ENCODE measurements around the gene OPCML. TPM values are rescaled to one million over a fixed set of nuclear protein-coding genes. Genes with fewer than 3 reads are reported as not detected.

The OPCML gene
- polyA plus RNA-seq, 1 donor (not counting 4 experiments of a cell fraction or from before 2014, with no cell fraction given): 0.04 TPM

DNA sequence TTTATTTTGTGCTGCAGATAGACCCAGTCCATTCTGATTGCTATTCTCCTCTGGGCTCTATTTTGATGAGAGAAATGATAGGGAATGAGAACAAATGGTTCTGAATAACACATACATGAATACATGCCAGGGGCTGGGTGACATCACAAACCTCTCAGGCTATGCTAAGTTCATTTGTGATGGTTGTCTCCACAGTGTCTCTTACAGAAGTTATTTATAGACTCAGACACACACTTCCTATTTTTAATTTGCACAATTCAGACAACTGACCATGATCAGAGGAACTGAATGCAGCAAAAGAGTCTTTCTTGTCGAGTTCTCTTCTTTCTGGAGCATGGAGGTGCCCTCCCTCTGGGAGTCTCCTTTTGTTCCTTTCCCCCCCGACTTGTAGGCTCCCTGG is 991.7 kb downstream of the OPCML start:
- H3K9me1 ChIP-seq (ENCODE audit: control insufficient read depth, extremely low read depth, insufficient read depth, low read length): no peaks in the 10 kb centered on the region
- dilution Hi-C loops (cut with MboI; ENCODE audit: extremely low pct_ligation_motif_present, low sequenced_read_pairs): no loop called here
- H3K4me3 ChIP-seq (ENCODE audit: control insufficient read depth in 2 of 3, extremely low read depth in 1 of 3, insufficient read depth in 2 of 3, low read depth in 1 of 3, low read length in 3 of 3): no peak overlapping the region
- no peaks in the 10 kb centered on the region for H3K36me3 ChIP-seq (ENCODE audit: control insufficient read depth in 2 of 2, extremely low read depth in 1 of 2, insufficient read depth in 2 of 2, low read length in 2 of 2)
- no peak overlapping the region for H3K9ac ChIP-seq (ENCODE audit: control insufficient read depth, extremely low read depth, insufficient read depth, low read length)
- no peak overlapping the region for H2AFZ ChIP-seq (ENCODE audit: control insufficient read depth, low read length)
- no peaks in the 10 kb centered on the region for H3K4me1 ChIP-seq (ENCODE audit: control insufficient read depth, extremely low read depth, insufficient read depth, low read length)
- H4K20me1 ChIP-seq (ENCODE audit: control insufficient read depth, extremely low read depth, insufficient read depth, low read length): no peaks in the 10 kb centered on the region
- no peaks in the 10 kb centered on the region for H3K27me3 ChIP-seq (ENCODE audit: control insufficient read depth, extremely low read depth, insufficient read depth, low read length)
- DNase-seq (ENCODE audit: low read depth, low spot score) (no peak), FAIRE-seq (no peak)
- H3K27ac ChIP-seq (ENCODE audit: control insufficient read depth, insufficient read depth, low read length): no peak overlapping the region
- no peak overlapping the region for H3K4me2 ChIP-seq (ENCODE audit: control insufficient read depth, extremely low read depth, insufficient read depth, low read depth, low read length)
- no peak for TF ChIP-seq CTCF (optimal IDR thresholded peaks at IDR 0.05 in 1 of 3, IDR thresholded peaks at IDR 0.05 in 1 of 3, conservative IDR thresholded peaks at IDR 0.05 in 1 of 3; ENCODE audit: extremely low read depth in 1 of 3, insufficient read depth in 2 of 3, low read length in 3 of 3)
- TF ChIP-seq EZH2 (IDR thresholded peaks at IDR 0.05; ENCODE audit: low read length): no peak
- H3K9me3 ChIP-seq (ENCODE audit: control insufficient read depth, low read depth, low read length): peaks cover 1% of the 10 kb centered on the region
- no peaks in the 10 kb centered on the region for H3K79me2 ChIP-seq (ENCODE audit: control insufficient read depth, insufficient read depth, low read length)

DNA sequence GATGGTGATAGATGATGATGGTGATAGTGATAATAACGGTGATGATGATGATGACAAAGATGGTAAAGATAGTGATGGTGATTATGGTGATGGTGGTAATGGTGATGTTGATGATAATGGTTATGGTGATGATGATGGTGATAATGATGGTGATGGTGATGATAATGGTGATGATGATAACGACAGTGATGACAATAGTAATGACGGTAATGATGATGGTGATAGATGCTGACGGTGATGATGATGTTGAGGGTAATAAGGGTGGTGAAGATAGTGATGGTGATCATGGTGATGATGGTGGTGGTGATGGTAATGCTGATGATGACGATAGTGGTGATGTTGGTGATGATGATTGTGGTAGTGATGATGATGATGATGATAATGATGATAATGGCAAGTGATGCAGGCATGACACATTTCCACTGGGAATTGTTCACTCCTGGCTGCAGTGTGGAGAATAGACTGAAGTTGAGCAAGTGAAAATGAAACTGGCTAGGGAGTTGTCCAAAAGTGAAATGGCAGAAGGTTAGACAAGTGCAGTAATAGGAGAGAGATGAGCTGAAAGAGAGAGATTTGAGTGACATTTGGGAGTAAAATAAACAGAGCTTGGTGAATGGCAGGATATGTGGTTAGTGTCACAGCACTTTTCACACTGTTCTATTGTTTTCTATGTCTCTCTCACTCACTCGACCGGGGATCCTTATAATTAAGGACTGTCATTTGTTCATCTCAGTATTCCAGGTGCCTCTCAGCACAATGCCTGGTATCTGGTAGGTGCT is 992.5 kb downstream of the OPCML start:
- Histone ChIP-seq H3K79me2 (ENCODE audit: control insufficient read depth, insufficient read depth, low read length) (no peaks in the 10 kb centered on the region), H3K36me3 (ENCODE audit: control insufficient read depth in 2 of 2, extremely low read depth in 1 of 2, insufficient read depth in 2 of 2, low read length in 2 of 2) (no peaks in the 10 kb centered on the region), H3K4me2 (ENCODE audit: control insufficient read depth, extremely low read depth, insufficient read depth, low read depth, low read length) (no peak overlapping the region), H3K9me3 (ENCODE audit: control insufficient read depth, low read depth, low read length) (peaks cover 1% of the 10 kb centered on the region), H2AFZ (ENCODE audit: control insufficient read depth, low read length) (no peak overlapping the region), H3K4me1 (ENCODE audit: control insufficient read depth, extremely low read depth, insufficient read depth, low read length) (no peaks in the 10 kb centered on the region), H3K27me3 (ENCODE audit: control insufficient read depth, extremely low read depth, insufficient read depth, low read length) (no peaks in the 10 kb centered on the region), H3K4me3 (ENCODE audit: control insufficient read depth in 2 of 3, extremely low read depth in 1 of 3, insufficient read depth in 2 of 3, low read depth in 1 of 3, low read length in 3 of 3) (no peak overlapping the region), H3K9me1 (ENCODE audit: control insufficient read depth, extremely low read depth, insufficient read depth, low read length) (no peaks in the 10 kb centered on the region), H4K20me1 (ENCODE audit: control insufficient read depth, extremely low read depth, insufficient read depth, low read length) (no peaks in the 10 kb centered on the region), H3K27ac (ENCODE audit: control insufficient read depth, insufficient read depth, low read length) (no peak overlapping the region), H3K9ac (ENCODE audit: control insufficient read depth, extremely low read depth, insufficient read depth, low read length) (no peak overlapping the region)
- DNase-seq (ENCODE audit: low read depth, low spot score) (no peak), FAIRE-seq (no peak)
- TF ChIP-seq CTCF (optimal IDR thresholded peaks at IDR 0.05 in 1 of 3, IDR thresholded peaks at IDR 0.05 in 1 of 3, conservative IDR thresholded peaks at IDR 0.05 in 1 of 3; ENCODE audit: extremely low read depth in 1 of 3, insufficient read depth in 2 of 3, low read length in 3 of 3) (no peak), EZH2 (IDR thresholded peaks at IDR 0.05; ENCODE audit: low read length) (no peak)
- dilution Hi-C loops (cut with MboI; ENCODE audit: extremely low pct_ligation_motif_present, low sequenced_read_pairs): no loop called here

Measured in keratinocyte (primary cell).